G401 (cell line): Measurements from ENCODE around the gene AGPS. TPM values are rescaled to one million over a fixed set of nuclear protein-coding genes. Genes with fewer than 3 reads are reported as not detected.

Source experiments
- DNase-seq: peaks from one replicate; pipeline ENCODE4 v3.0.0-alpha.2; 2015; ENCODE audit warnings: low spot score
- in situ Hi-C: cut with HindIII; loops from 2 replicates; pipeline ENCODE4 v1.10.0; 2016; ENCODE audit warnings: low sequenced_read_pairs, mixed read lengths
- total RNA-seq: library from RNA; depleted of rRNA; stranded (reverse); fragments of >200 nt; shearing (Covaris generic); gene quantifications from 2 replicates; pipeline ENCODE4 v1.2.3, GENCODE V29; 2014

Gene AGPS
- total RNA-seq, 1 experiment from 2014 or later = 139 TPM

DNA sequence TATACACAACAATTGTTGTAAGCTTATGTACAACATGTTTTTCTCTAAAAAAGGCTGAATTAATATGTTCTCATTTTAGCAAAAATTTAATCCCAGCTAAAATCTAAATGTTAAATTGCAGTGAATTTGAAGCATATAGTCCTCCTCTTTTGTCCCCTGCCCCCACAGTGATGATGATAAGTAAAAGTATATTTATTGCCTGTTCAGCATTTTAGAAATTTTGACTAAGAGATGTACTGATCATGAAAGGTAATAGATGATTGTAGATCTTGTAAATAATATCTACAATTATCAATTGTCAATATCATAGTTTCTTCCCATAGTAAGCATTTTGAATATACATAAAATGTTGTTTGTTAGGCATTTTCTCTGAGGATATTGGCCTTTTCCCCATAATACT lies 113.9 kb downstream of the AGPS start:
- in situ Hi-C loops = no loop called here
- no peak for DNase-seq

- in situ Hi-C loops = no loop called here
- no peak for DNase-seq
Observed at GRCh38 chr2:177506998-177507397, 114.4 kb downstream of the AGPS start.

GRCh38 chr2:177516824-177517544 lies 124.4 kb downstream of the AGPS start:
- in situ Hi-C loops = no loop called here
- no peak for DNase-seq

GRCh38 chr2:177518754-177519153 lies 126.2 kb downstream of the AGPS start:
- in situ Hi-C loops = no loop called here
- no peak for DNase-seq

GRCh38 chr2:177519534-177520115 lies 127.1 kb downstream of the AGPS start:
- DNase-seq = no peak
- in situ Hi-C loops = no loop called here

GRCh38 chr2:177520324-177520723 lies 127.8 kb downstream of the AGPS start:
- in situ Hi-C loops = no loop called here
- no peak for DNase-seq

DNA sequence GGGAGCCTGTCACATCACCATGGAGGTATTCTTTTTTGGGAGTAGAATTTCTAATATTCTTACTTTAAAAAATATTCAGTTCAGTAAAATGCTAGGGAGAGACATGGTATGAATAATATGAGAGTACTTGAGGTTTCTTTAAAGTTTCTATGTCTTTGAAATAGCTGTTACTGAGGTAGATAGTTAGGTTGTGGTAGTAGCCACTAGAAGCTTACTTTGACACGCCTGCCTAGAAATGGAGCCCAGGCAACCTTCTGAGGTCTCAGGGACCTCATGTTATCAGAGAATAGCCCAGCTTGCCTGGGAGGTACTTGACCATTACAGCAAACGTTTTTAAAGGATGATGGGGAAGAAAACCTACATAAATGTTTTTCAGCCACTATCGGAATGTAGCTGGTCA lies 131.2 kb downstream of the AGPS start:
- in situ Hi-C loops = no loop called here
- DNase-seq = no peak

DNA sequence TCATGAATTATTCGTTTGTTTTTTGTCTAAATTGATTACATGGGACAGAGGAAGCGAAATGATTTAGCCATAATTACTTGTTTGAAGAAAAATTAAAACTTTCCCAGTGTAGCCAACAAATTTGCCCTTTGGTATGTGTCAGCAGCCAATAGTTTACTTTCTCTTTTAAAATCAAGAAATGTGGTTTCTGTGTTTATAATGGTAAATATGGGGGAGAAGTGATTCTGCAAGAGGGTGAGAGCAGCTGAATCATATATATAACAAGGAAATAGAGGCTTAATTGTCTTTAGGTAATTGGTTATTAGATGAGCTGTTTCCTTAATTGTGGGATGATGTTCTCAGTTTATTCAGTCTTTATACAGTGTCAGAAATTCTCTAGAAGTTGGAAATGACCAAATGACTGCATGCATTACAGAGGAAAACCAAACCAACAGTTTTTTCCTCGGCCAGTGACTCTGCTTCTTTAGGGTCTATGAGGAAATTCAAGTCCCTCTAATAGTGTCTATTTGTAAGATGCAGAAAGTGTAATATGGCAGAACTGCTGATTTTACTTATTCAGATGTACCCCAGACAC lies 132.9 kb downstream of the AGPS start:
- DNase-seq = no peak
- in situ Hi-C loops = no loop called here

GRCh38 chr2:177528351-177528933 lies 135.9 kb downstream of the AGPS start:
- no peak for DNase-seq
- in situ Hi-C loops = no loop called here

GRCh38 chr2:177529166-177529565 lies 136.6 kb downstream of the AGPS start:
- in situ Hi-C loops = no loop called here
- no peak for DNase-seq

GRCh38 chr2:177530561-177530960 lies 138.0 kb downstream of the AGPS start:
- in situ Hi-C loops = no loop called here
- no peak for DNase-seq

DNA sequence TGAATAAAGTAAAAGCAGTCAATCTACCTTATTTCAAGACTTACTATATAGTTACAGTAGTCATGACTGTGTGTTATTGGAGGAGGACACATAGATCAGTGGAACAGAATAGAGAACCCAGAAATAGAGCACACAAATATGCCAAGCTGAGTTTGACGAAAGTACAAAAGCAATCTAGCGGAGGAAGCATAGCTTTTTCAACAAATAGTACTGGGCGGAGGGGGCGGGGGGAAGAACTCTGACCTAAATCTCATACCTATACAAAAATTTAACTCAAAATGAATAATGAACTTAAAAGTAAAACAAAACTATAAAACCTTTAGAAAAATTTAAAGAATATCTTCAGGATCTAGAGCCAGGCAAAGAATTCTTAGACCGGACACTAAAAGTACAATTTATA lies 139.1 kb downstream of the AGPS start:
- no peak for DNase-seq
- in situ Hi-C loops = no loop called here

DNA sequence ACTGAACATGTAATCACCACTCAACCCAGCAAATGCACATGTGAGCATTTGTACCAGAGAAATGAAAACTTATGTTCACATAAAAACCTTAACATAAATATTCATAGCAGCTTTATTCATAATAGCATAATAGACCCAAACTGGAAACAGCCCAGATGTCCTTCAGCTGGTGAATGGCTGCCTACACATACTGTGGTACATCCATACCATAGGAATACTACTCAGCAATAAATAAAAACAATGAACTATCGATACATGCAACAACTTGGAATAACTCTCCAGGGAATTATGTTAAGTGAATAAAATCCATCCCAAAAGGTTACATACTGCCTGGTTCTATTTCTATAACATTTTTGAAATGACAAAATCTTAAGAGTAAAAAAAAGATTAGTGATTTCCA lies 140.0 kb downstream of the AGPS start:
- in situ Hi-C loops = no loop called here
- no peak for DNase-seq

- DNase-seq = no peak
- in situ Hi-C loops = no loop called here
Observed at GRCh38 chr2:177533253-177533652, 140.7 kb downstream of the AGPS start.

DNA sequence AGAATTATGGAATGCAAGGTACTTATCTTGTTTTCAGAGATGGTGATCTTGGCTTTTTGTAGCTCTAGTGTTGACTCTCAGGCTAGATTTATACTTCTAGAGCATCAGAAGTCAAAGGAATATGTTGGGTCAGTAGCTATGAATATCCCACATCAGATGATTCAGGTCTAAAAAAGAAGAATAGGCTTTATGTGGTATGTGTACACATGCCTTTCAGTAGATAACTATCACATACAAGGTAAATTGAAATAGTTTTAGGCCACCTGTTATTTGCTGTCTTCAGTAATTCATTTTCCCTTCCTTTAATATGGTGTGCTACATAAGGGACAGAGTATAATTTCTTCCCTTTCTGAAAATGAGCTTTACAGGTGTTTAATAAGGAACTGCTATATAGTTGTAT lies 142.4 kb downstream of the AGPS start:
- in situ Hi-C loops = no loop called here
- DNase-seq = no peak

- DNase-seq = no peak
- in situ Hi-C loops = no loop called here
Observed at GRCh38 chr2:177535958-177536504, 143.5 kb downstream of the AGPS start.

- no peak for DNase-seq
- in situ Hi-C loops = no loop called here
Observed at GRCh38 chr2:177537213-177537612, 144.6 kb downstream of the AGPS start.

- no peak for DNase-seq
- in situ Hi-C loops = no loop called here
Observed at GRCh38 chr2:177537636-177538035, 145.1 kb downstream of the AGPS start.

- no peak for DNase-seq
- in situ Hi-C loops = no loop called here
Observed at GRCh38 chr2:177538323-177538722, 145.8 kb downstream of the AGPS start.

DNA sequence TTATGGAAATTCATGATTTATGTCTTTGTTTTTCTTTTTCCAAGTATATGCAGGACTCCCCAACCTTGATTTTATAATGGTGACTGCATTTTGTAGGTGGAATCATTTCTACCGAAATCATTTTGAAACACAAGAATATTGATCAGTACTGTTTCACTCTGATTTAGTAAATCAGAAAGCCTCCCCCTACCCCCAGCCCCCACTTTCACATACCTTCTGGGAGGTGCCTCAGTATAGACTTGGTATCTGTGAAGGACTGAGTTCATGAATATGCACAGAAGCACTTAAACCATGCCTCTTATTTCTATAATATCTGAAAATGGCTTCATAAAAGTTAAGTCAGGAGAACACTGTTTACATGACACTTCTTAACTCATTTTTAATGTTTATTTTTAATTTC lies 147.7 kb downstream of the AGPS start:
- no peak for DNase-seq
- in situ Hi-C loops = no loop called here
